KG1 (cell line): Measurements from ENCODE around the gene GAL3ST1.
"Not testable (repeated sequence)": the region's sequence is repeated elsewhere in the genome, so short reads cannot be mapped to it uniquely, and the experiment has no call there.

ENCODE experiments used
- DNase-seq: peaks from one replicate; lab custom pipeline; 2025; lab: John Stamatoyannopoulos, UW

GAL3ST1 gene

GRCh38 chr22:30574095-30574981 is at the start of gene GAL3ST1:
Gene GAL3ST1, minus strand, starts transcription at chr22:30574665. Its CDS starts 17,273 bp downstream, at chr22:30557392.
- DNase-seq: no peak

GRCh38 chr22:30619909-30620308 is 45.4 kb upstream of the GAL3ST1 start:
- not testable (repeated sequence) for DNase-seq

- DNase-seq: no peak
Measured at GRCh38 chr22:30617819-30618218, 43.4 kb upstream of the GAL3ST1 start.

- DNase-seq: no peak
Measured at GRCh38 chr22:30615543-30615954, 41.1 kb upstream of the GAL3ST1 start.

- DNase-seq: no peak
Measured at GRCh38 chr22:30614879-30615278, 40.4 kb upstream of the GAL3ST1 start.

GRCh38 chr22:30614268-30614667 is 39.8 kb upstream of the GAL3ST1 start:
- DNase-seq: no peak

- no peak for DNase-seq
Measured at GRCh38 chr22:30612789-30613188, 38.3 kb upstream of the GAL3ST1 start.

GRCh38 chr22:30611197-30611596 is 36.7 kb upstream of the GAL3ST1 start:
- DNase-seq: no peak

GRCh38 chr22:30610299-30610698 is 35.8 kb upstream of the GAL3ST1 start:
- no peak for DNase-seq

GRCh38 chr22:30609260-30610185 is 35.1 kb upstream of the GAL3ST1 start:
- DNase-seq: no peak

- no peak for DNase-seq
Measured at GRCh38 chr22:30607939-30608338, 33.5 kb upstream of the GAL3ST1 start.

- DNase-seq: no peak
Measured at GRCh38 chr22:30607300-30607930, 33.0 kb upstream of the GAL3ST1 start.

- no peak for DNase-seq
Measured at GRCh38 chr22:30606455-30607299, 32.2 kb upstream of the GAL3ST1 start, which contains the start of gene TCN2. Gene TCN2, plus strand, starts transcription at chr22:30607174. Its CDS starts 158 bp downstream, at chr22:30607332.

GRCh38 chr22:30605449-30606110 is 31.1 kb upstream of the GAL3ST1 start:
- no peak for DNase-seq

GRCh38 chr22:30604723-30605122 is 30.3 kb upstream of the GAL3ST1 start:
- DNase-seq: no peak

GRCh38 chr22:30603801-30604200 is 29.3 kb upstream of the GAL3ST1 start:
- no peak for DNase-seq

- no peak for DNase-seq
Measured at GRCh38 chr22:30602049-30602448, 27.6 kb upstream of the GAL3ST1 start.

GRCh38 chr22:30601464-30601863 is 27.0 kb upstream of the GAL3ST1 start:
- no peak for DNase-seq

- DNase-seq: no peak
Measured at GRCh38 chr22:30600921-30601320, 26.5 kb upstream of the GAL3ST1 start.

- no peak for DNase-seq
Measured at GRCh38 chr22:30598986-30599385, 24.5 kb upstream of the GAL3ST1 start.

- no peak for DNase-seq
Measured at GRCh38 chr22:30596886-30597285, 22.4 kb upstream of the GAL3ST1 start.
